HEK293T (cell line): Measurements from ENCODE around the gene SLC6A6.

Experiments used
- ARNT ChIP-seq: fragments of 450-650 bp; IDR thresholded peaks from 2 replicates; pipeline ENCODE4 v1.6.1; 2017; ENCODE audit warnings: mild to moderate bottlenecking
- FOXM1 ChIP-seq: fragments of 450-650 bp; IDR thresholded peaks from 2 replicates; pipeline ENCODE4 v1.6.1; 2017; ENCODE audit warnings: mild to moderate bottlenecking, borderline replicate concordance
- LEF1 ChIP-seq: fragments of 450-650 bp; IDR thresholded peaks from 2 replicates; pipeline ENCODE4 v1.6.1; 2017; ENCODE audit warnings: mild to moderate bottlenecking, borderline replicate concordance
- NFRKB ChIP-seq: fragments of 450-650 bp; IDR thresholded peaks from 2 replicates; pipeline ENCODE4 v1.6.1; 2016; ENCODE audit warnings: mild to moderate bottlenecking, moderate library complexity
- SUZ12 ChIP-seq: fragments of 450-650 bp; IDR thresholded peaks from 2 replicates; pipeline ENCODE4 v1.6.1; 2016; ENCODE audit warnings: mild to moderate bottlenecking

DNA sequence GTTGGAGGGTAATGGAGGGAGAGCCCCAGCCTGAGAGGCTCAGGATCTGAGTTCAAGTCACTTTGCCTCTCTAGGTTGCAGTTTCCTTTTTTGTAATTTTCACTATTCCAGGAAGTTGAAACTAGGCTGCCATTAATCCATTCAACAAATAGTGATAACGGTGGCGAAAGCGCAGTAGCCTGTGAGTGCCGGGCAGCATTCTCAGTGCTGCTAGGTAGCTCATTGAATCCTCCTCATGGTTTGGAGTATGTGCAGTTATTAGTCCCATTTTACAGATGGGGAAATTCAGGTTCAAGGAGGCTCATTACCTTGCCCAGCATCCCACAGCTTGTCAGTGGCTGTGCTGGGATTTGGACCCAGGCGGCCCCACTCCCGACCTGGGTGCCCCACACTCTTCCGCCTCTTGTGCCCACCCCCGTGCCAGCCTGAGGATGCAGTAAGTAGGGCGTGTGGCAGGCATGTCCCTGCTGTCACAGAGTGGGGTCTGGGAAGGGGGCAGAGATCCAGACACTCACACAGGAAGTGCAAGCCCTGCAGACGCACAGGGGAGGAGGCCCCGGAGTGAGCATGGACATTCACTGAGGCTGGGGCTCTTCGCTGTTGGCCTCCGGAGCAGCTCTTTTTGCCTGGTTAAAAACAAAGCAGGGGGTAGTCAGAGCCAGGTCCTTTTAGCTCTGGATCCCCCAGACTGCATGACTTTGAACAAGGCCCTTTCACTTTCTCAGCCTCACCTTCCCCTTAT lies 58.8 kb downstream of the SLC6A6 start:
- TF ChIP-seq NFRKB (no peak), SUZ12 (no peak), ARNT (no peak), FOXM1 (no peak), LEF1 (no peak)
